ENCODE data around the gene A1CF.
"Not testable (repeated sequence)": the region's sequence is repeated elsewhere in the genome, so short reads cannot be mapped to it uniquely, and the experiment has no call there.

Gene A1CF

DNA sequence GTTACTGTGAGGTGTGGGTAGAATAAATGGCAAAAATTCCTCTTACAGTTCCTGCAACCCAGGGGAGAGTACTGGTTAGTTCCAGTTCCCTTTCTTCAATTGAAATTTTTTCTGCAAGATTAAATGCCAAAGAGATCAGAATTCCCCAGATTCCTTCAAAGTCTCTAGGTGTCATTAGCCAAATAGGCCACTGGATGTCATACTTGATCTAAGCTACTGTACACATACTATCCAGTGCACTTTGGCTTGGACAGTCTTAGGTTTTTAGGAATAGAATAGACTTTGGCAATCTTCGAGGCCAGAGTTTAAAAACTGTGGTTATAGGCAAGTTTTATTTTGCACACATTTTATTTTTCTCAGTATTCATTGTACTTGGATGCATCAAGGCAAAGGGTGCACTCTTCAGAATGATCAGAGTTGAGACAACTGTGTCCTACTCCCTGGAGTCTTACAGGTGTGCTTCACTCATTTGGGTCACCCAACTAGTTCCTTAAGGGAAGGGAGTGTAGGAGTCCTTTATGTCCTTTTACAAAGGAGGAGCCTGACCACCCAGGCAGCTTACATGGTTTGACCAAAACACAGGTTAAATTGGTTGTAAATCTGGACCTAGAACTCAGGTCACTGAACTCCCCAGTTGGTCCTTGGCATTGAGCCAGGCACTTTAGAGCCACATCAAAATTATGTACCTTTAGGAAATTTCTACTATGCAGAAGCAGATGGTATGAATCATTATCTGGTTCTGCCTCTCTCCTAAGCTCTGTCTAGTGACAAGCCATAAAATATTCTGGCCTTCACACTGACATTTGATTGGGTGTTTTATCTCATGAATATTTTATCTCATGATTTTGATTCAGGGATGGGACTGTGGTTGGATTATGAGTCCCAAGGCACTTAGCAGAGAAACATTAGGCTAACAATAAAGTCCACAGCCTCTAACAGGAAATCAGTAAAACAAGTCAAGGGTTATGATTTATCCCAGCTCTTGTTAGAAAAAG lies 96.2 kb downstream of the A1CF start:
- peak; percentile 23 for DNase-seq (ENCODE audit: low read depth, low spot score)

DNA sequence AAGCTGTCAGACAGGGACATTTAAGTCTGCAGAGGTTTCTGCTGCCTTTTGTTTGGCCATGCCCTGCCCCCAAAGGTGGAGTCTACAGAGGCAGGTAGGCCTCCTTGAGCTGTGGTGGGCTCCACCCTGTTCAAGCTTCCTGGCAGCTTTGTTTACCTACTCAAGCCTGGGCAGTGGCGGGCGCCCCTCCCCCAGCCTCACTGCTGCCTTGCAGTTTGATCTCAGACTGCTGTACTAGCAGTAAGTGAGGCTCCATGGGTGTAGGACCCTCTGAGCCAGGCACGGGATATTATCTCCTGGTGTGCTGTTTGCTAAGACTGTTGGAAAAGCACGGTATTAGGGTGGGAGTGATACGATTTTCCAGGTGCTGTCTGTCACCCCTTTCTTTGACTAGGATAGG lies 97.5 kb downstream of the A1CF start:
- DNase-seq (ENCODE audit: low read depth, low spot score), result not testable (repeated sequence)

DNA sequence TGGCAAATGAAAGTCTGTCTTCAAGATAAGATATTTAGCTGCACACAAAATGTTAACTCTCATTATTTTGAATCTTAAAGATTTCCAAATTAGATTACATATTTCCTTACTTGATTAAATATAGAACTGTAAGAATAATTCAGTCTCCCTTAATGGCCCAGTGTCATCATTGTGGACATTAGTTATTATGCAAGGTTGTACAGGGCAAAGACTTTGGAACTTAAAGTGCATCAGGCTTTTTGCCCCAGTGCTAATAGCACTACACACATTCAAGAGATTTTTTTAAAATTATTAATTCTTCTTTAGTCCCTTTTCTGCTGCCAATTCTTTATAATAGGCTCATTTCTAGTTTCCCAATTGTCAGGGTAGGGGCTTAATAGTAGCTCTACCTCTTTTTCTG lies 103.4 kb downstream of the A1CF start:
- not testable (repeated sequence) for DNase-seq (ENCODE audit: low read depth, low spot score)

DNA sequence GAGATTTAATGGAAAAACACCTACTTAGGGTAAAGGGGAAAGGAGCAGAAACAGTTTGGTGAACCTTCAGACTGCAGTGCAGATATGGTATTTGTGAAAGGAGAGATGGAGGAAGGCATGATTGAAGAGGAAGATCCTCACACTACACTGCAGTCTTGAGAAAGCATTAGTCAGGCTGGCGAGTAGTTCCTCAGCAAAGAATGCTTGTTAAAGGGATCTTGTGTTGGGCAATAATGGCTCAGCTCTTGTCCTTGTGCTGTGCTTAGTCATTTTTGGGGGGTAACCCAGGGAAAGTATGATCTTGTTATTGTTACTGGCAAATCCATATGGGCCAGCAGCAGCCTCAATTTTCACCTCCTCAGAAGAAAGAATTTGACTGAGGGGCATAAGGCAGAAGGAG lies 105.4 kb downstream of the A1CF start:
- DNase-seq (ENCODE audit: low read depth, low spot score), result not testable (repeated sequence)

DNA sequence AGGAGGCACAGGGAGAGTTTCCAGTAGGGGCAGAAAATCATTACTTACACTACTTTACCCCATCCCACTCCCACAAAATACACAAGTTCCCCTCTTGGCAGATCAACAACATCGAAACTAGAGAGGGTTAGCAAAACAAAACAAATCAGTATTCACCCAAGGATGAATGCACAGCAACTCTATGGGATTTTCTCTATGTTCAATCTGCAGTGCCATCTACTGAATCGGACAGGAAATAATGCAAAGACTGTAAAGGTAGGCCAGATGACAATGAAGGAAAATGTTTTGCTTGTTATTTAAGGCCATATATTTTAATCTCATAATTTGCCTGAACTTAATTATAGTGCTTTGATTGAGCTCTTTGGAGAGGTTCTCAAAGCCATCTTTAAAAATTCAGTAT lies 110.6 kb downstream of the A1CF start:
- not testable (repeated sequence) for DNase-seq (ENCODE audit: low read depth, low spot score)

DNA sequence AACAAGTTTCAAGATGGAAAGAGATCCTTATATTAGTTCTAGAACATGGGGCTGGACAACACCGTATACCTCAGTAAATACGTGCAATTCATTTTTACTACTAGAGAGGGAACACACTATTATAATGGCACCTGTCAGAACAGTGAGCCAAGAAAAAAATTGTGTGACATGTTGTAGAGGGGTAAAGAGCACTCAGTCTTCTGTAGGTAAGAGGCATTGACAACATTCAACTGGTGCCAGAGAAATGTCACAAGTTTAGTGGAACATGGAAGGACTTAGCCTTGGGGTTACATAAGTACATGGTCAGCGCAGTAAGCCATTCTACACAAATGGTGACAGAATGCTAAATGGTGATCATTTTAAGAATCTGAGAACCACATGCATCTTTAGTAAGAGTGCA lies 113.4 kb downstream of the A1CF start:
- not testable (repeated sequence) for DNase-seq (ENCODE audit: low read depth, low spot score)

DNA sequence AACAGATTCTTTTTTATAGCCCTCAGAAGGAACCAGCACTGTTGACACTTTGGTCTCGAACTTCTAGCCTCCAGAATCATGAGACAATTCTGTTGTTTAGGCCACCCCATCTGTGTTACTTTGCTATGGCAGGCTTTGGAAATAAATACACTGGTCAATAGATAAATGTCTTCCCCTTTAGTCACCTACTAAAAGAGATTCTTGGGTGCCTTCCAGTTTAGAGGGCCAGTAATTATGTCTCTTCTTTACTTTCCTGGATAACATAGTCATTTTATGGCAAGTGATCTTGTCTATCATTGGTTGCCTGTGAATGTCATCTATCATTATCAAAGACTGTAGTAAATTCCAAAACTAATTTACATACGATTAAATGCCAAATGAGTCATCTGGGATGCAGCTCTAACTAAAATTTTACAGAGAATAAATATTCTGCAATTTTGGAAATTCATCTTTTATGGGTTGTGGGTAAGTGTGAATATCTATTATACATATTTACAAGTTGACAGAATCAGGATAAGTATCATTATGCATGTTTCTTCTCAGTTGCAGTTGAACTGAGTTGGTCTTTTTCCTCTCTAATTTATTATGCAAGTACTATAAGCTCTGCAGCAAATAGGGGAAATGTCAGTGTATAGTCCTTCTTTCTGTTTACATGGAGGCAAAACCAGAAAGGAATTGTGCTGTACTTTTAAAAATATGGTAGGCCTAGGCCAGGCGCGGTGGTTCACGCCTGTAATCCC lies 118.5 kb downstream of the A1CF start:
- DNase-seq (ENCODE audit: low read depth, low spot score), result not testable (repeated sequence)
